Mesenchymal stem cell (in vitro differentiated cells and primary cell): ENCODE data around the gene WNT6.

Experiments
- DNase-seq: peaks from one replicate; pipeline ENCODE4 v3.0.0-alpha.2; 2013
- H2AFZ ChIP-seq: one replicate; pipeline ENCODE4 v1.6.1; 2013; ENCODE audit warnings: low read depth, mild to moderate bottlenecking, control low read depth, inconsistent platforms, low read length, moderate library complexity
- H2AK5ac ChIP-seq: 2 replicates; pipeline ENCODE4 v1.6.1; 2013; ENCODE audit warnings: low read length, moderate library complexity, mild to moderate bottlenecking, inconsistent platforms; ENCODE audit not compliant: severe bottlenecking
- H2BK120ac ChIP-seq: one replicate; pipeline ENCODE4 v1.6.1; 2013; ENCODE audit warnings: low read depth, mild to moderate bottlenecking, inconsistent platforms, low read length, moderate library complexity
- H2BK12ac ChIP-seq, 2 experiments: one replicate each; pipeline ENCODE4 v1.6.1; 2013; ENCODE audit warnings: inconsistent platforms in 2 of 2, low read length in 2 of 2, mild to moderate bottlenecking in 2 of 2, moderate library complexity in 2 of 2, control low read depth in 1 of 2
- H2BK15ac ChIP-seq: one replicate; pipeline ENCODE4 v1.6.1; 2013; ENCODE audit warnings: mild to moderate bottlenecking, low read depth, inconsistent platforms; ENCODE audit not compliant: poor library complexity, severe bottlenecking
- H2BK5ac ChIP-seq: 2 replicates; pipeline ENCODE4 v1.6.1; 2013; ENCODE audit warnings: low read depth, mild to moderate bottlenecking, low read length, control low read depth, inconsistent platforms; ENCODE audit not compliant: poor library complexity, severe bottlenecking
- H3K14ac ChIP-seq, 2 experiments: one replicate each; pipeline ENCODE4 v1.6.1; 2013; ENCODE audit warnings: inconsistent platforms in 2 of 2, low read length in 2 of 2, control low read depth in 1 of 2, mild to moderate bottlenecking in 1 of 2, moderate library complexity in 1 of 2
- H3K18ac ChIP-seq, 2 experiments: one replicate each; pipeline ENCODE4 v1.6.1; 2013; ENCODE audit warnings: inconsistent platforms in 2 of 2, low read length in 2 of 2, control low read depth in 1 of 2, low read depth in 1 of 2, mild to moderate bottlenecking in 1 of 2
- H3K23ac ChIP-seq, 2 experiments: one replicate each; pipeline ENCODE4 v1.6.1; 2013; ENCODE audit warnings: inconsistent platforms in 2 of 2, low read length in 2 of 2, mild to moderate bottlenecking in 2 of 2, moderate library complexity in 2 of 2, control low read depth in 1 of 2
- H3K27ac ChIP-seq: 2 replicates; pipeline ENCODE4 v1.5.1; 2013; ENCODE audit warnings: mild to moderate bottlenecking, moderate library complexity, low read length, control low read depth, inconsistent platforms; ENCODE audit not compliant: poor library complexity, severe bottlenecking
- H3K27me3 ChIP-seq, 2 experiments: 2 replicates each; pipeline versions ENCODE4 v1.6.1 to v1.7.0; 2013; ENCODE audit warnings: low read length in 2 of 2, mild to moderate bottlenecking in 2 of 2, moderate library complexity in 2 of 2, control low read depth in 1 of 2, inconsistent platforms in 1 of 2; ENCODE audit not compliant: control insufficient read depth in 1 of 2, insufficient read depth in 1 of 2
- H3K36me3 ChIP-seq, 2 experiments: 2 replicates each; pipeline versions ENCODE4 v1.6.1 to v1.7.0; 2013; ENCODE audit warnings: low read length in 2 of 2, control low read depth in 1 of 2, inconsistent platforms in 1 of 2, low read depth in 1 of 2, mild to moderate bottlenecking in 1 of 2; ENCODE audit not compliant: insufficient read depth in 2 of 2, control insufficient read depth in 1 of 2
- H3K4ac ChIP-seq, 2 experiments: one replicate each; pipeline ENCODE4 v1.6.1; 2013; ENCODE audit warnings: inconsistent platforms in 2 of 2, low read length in 2 of 2, mild to moderate bottlenecking in 2 of 2, moderate library complexity in 2 of 2, control low read depth in 1 of 2, low read depth in 1 of 2
- H3K4me1 ChIP-seq: 2 replicates; pipeline ENCODE4 v1.6.1; 2013; ENCODE audit warnings: low read depth, low read length, control low read depth; ENCODE audit not compliant: control insufficient read depth, insufficient read depth
- H3K4me2 ChIP-seq: 2 replicates; pipeline ENCODE4 v1.6.1; 2013; ENCODE audit warnings: low read length, mild to moderate bottlenecking, inconsistent platforms; ENCODE audit not compliant: poor library complexity, severe bottlenecking
- H3K4me3 ChIP-seq, 2 experiments: 2 replicates each; pipeline versions ENCODE4 v1.5.1 to v1.7.0; 2013; ENCODE audit warnings: low read length in 2 of 2, mild to moderate bottlenecking in 2 of 2, control low read depth in 1 of 2, low read depth in 1 of 2; ENCODE audit not compliant: insufficient read depth in 1 of 2
- H3K79me1 ChIP-seq: replicated peaks from 2 replicates; pipeline ENCODE4 v1.6.1; 2013; ENCODE audit warnings: mild to moderate bottlenecking, control low read depth, low read length, inconsistent platforms; ENCODE audit not compliant: poor library complexity, severe bottlenecking
- H3K9ac ChIP-seq: 2 replicates; pipeline ENCODE4 v1.7.0; 2013; ENCODE audit warnings: mild to moderate bottlenecking, low read length, moderate library complexity
- H3K9me3 ChIP-seq: 2 replicates; pipeline ENCODE4 v1.7.0; 2013; ENCODE audit warnings: mild to moderate bottlenecking, low read length; ENCODE audit not compliant: control insufficient read depth
- H4K8ac ChIP-seq: one replicate; pipeline ENCODE4 v1.6.1; 2013; ENCODE audit warnings: inconsistent platforms, mild to moderate bottlenecking, low read length, moderate library complexity
- H4K91ac ChIP-seq: one replicate; pipeline ENCODE4 v1.6.1; 2013; ENCODE audit warnings: mild to moderate bottlenecking, low read length, inconsistent platforms
- WGBS: methylation state at CpG from one replicate; pipeline ENCODE4 v1.1.7; 2013; ENCODE audit warnings: mixed read lengths; 5-methylcytosine and 5-hydroxymethylcytosine counted together

WNT6 gene

GRCh38 chr2:218890369-218890768 is 30.8 kb downstream of the WNT6 start:
- Histone ChIP-seq H3K23ac (no peak overlapping the region), H2BK120ac (no peak overlapping the region)
- 41% methylated on average over 3 of the region's 3 CpGs for WGBS

GRCh38 chr2:218891275-218892135 is 31.9 kb downstream of the WNT6 start:
- Histone ChIP-seq H3K27me3 (peaks cover 86 to 91% of the 10 kb centered on the region in 2 experiments), H3K14ac (no peak overlapping the region), H3K9me3 (no peaks in the 10 kb centered on the region), H2BK120ac (no peak overlapping the region), H3K9ac (no peak overlapping the region), H3K4me2 (no peak overlapping the region), H2AFZ (no peak overlapping the region), H2BK5ac (no peak overlapping the region), H4K8ac (no peak overlapping the region), H3K4me1 (peaks cover 22% of the 10 kb centered on the region), H4K91ac (no peak overlapping the region), H3K79me1 (no peaks in the 10 kb centered on the region), H3K36me3 (no peaks in the 10 kb centered on the region), H3K18ac (no peak overlapping the region), H3K27ac (no peak overlapping the region), H3K4me3 (no peak overlapping the region), H3K23ac (no peak overlapping the region), H2AK5ac (no peak overlapping the region), H2BK15ac (no peak overlapping the region), H3K4ac (no peak overlapping the region), H2BK12ac (no peak overlapping the region)
- no peak for DNase-seq
- 56% methylated on average over 16 of the region's 19 CpGs for WGBS

More at GRCh38 chr2:218890369-218890768, 30.8 kb downstream of the WNT6 start:
- no peak overlapping the region for H2AFZ ChIP-seq
- H3K79me1 ChIP-seq = no peaks in the 10 kb centered on the region
- no peak overlapping the region for H4K8ac ChIP-seq
- H3K4me3 ChIP-seq = no peak overlapping the region
- H2BK12ac ChIP-seq = no peak overlapping the region
- H3K27me3 ChIP-seq = peaks cover 86 to 88% of the 10 kb centered on the region in 2 experiments
- no peak overlapping the region for H3K4me2 ChIP-seq
- H3K4ac ChIP-seq = no peak overlapping the region
- H3K14ac ChIP-seq = no peak overlapping the region
- H3K9ac ChIP-seq = no peak overlapping the region
- H4K91ac ChIP-seq = no peak overlapping the region
- H3K4me1 ChIP-seq = peaks cover 16% of the 10 kb centered on the region
- H3K27ac ChIP-seq = no peak overlapping the region
- H2BK15ac ChIP-seq = no peak overlapping the region
- H2AK5ac ChIP-seq = no peak overlapping the region
- H3K18ac ChIP-seq = no peak overlapping the region
- H2BK5ac ChIP-seq = no peak overlapping the region
- no peaks in the 10 kb centered on the region for H3K9me3 ChIP-seq
- no peak for DNase-seq
- H3K36me3 ChIP-seq = no peaks in the 10 kb centered on the region

GRCh38 chr2:218892693-218893348 is 33.2 kb downstream of the WNT6 start:
- Histone ChIP-seq H2BK120ac (no peak overlapping the region), H3K4me3 (peak overlapping the region; percentile 34 to 66), H3K79me1 (no peaks in the 10 kb centered on the region), H3K23ac (peak overlapping the region in 1 of 2 experiments; percentile 57), H3K9me3 (no peaks in the 10 kb centered on the region), H3K18ac (no peak overlapping the region), H2BK12ac (no peak overlapping the region), H2BK15ac (no peak overlapping the region), H2BK5ac (no peak overlapping the region), H2AK5ac (no peak overlapping the region), H3K9ac (peak overlapping the region; percentile 17), H4K91ac (no peak overlapping the region), H4K8ac (no peak overlapping the region), H3K14ac (peak overlapping the region in 1 of 2 experiments; percentile 53), H3K4ac (no peak overlapping the region), H3K4me2 (peak overlapping the region; percentile 68), H2AFZ (no peak overlapping the region), H3K36me3 (no peaks in the 10 kb centered on the region), H3K27ac (no peak overlapping the region), H3K4me1 (peaks cover 33% of the 10 kb centered on the region), H3K27me3 (peaks cover 87 to 91% of the 10 kb centered on the region in 2 experiments)
- peak; percentile 36 for DNase-seq
- WGBS = 3% methylated on average over 71 of the region's 72 CpGs
